RCC 7860 (cell line): ENCODE results near the gene RRP9.
"Not testable (repeated sequence)": the region's sequence is repeated elsewhere in the genome, so short reads cannot be mapped to it uniquely, and the experiment has no call there.

Experiments used
- DNase-seq: peaks from one replicate; pipeline ENCODE4 v3.0.0-alpha.2; 2015; ENCODE audit warnings: low spot score
- FAIRE-seq: peaks from 2 replicates; lab custom pipeline; 2012; peaks lifted over from hg19 to GRCh38; lab: Jason Lieb, UNC

RRP9 gene

GRCh38 chr3:51941798-51942602 is at the start of gene RRP9, which contains the start of gene PARP3:
RRP9 (minus strand) TSS chr3:51941904; CDS start chr3:51941867, 37 bp downstream.
PARP3 (plus strand) TSS chr3:51942363; CDS start chr3:51943356, 993 bp downstream.
- DNase-seq (peak; percentile 99), FAIRE-seq (peak; percentile 95)

GRCh38 chr3:51990501-51990971 is 48.8 kb upstream of the RRP9 start:
- not testable (repeated sequence) for DNase-seq, FAIRE-seq

GRCh38 chr3:51988286-51989146 is 46.8 kb upstream of the RRP9 start:
- FAIRE-seq (no peak), DNase-seq (no peak)

GRCh38 chr3:51987568-51987967 is 45.9 kb upstream of the RRP9 start:
- no peak for FAIRE-seq

GRCh38 chr3:51986010-51986947 is 44.6 kb upstream of the RRP9 start:
- DNase-seq (no peak), FAIRE-seq (no peak)

More at GRCh38 chr3:51987568-51987967, 45.9 kb upstream of the RRP9 start:
- DNase-seq, result no peak

- DNase-seq (no peak), FAIRE-seq (no peak)
These were observed 43.4 kb upstream of the RRP9 start for GRCh38 chr3:51985063-51985462.

- FAIRE-seq (no peak), DNase-seq (no peak)
These were observed 42.6 kb upstream of the RRP9 start for GRCh38 chr3:51984269-51984647.

GRCh38 chr3:51983578-51984268 is 42.0 kb upstream of the RRP9 start:
- DNase-seq (no peak), FAIRE-seq (no peak)

- no peak for FAIRE-seq
- peak; percentile 70 for DNase-seq
These were observed 41.3 kb upstream of the RRP9 start, which contains the start of gene ACY1 for GRCh38 chr3:51982838-51983577. ACY1 (plus strand) TSS chr3:51983535; CDS start chr3:51984065, 530 bp downstream.

GRCh38 chr3:51982352-51982837 is 40.7 kb upstream of the RRP9 start:
- DNase-seq (peak; percentile 73), FAIRE-seq (no peak)

GRCh38 chr3:51980253-51980652 is 38.5 kb upstream of the RRP9 start:
- FAIRE-seq, result no peak

GRCh38 chr3:51978143-51978502 is 36.4 kb upstream of the RRP9 start:
- DNase-seq (no peak), FAIRE-seq (no peak)

More at GRCh38 chr3:51980253-51980652, 38.5 kb upstream of the RRP9 start:
- no peak for DNase-seq

GRCh38 chr3:51977446-51978142 is 35.9 kb upstream of the RRP9 start:
- FAIRE-seq, result no peak
- no peak for DNase-seq

GRCh38 chr3:51975852-51976549 is 34.3 kb upstream of the RRP9 start:
- no peak for FAIRE-seq
- DNase-seq, result no peak

GRCh38 chr3:51974963-51975851 is 33.5 kb upstream of the RRP9 start, which contains the start of gene ABHD14A:
ABHD14A (plus strand) TSS chr3:51975064; CDS start chr3:51975136, 72 bp downstream.
- FAIRE-seq (no peak), DNase-seq (peak; percentile 21)

GRCh38 chr3:51974277-51974962 is 32.7 kb upstream of the RRP9 start:
- no peak for DNase-seq
- FAIRE-seq, result no peak
